H1 (cell line): ENCODE measurements around the gene SUSD5. TPM values are rescaled to one million over a fixed set of nuclear protein-coding genes. Genes with fewer than 3 reads are reported as not detected.
A peak's percentile ranks its signal among the peaks of the same experiment; 100 is the strongest.

Source experiments
- CTCF ChIA-PET: fragments of 300-600 bp; sonication (Branson Sonifier 250); formaldehyde crosslinking; loops from one replicate; lab custom pipeline; 2021; ENCODE audit not compliant: partially characterized antibody; lab: Charles Lee
- POLR2A ChIA-PET: fragments of 300-600 bp; sonication (Branson Sonifier 250); formaldehyde crosslinking; loops from one replicate; lab custom pipeline; 2021; ENCODE audit warnings: inconsistent platforms; ENCODE audit not compliant: partially characterized antibody; lab: Charles Lee
- DNase-seq, 2 experiments: peaks; one replicate each; pipeline versions ENCODE4 v3.0.0 to v3.0.0-alpha.2; 2010 to 2022; ENCODE audit warnings: low spot score in 2 of 2, low read depth in 1 of 2, mixed read lengths in 1 of 2
- FAIRE-seq: peaks from 2 replicates; lab custom pipeline; 2011; peaks lifted over from hg19 to GRCh38; lab: Jason Lieb, UNC
- H2AFZ ChIP-seq: 2 replicates; pipeline ENCODE4 v1.8.1; 2012; ENCODE audit warnings: low read length, inconsistent platforms
- H2AK5ac ChIP-seq: 2 replicates; pipeline ENCODE4 v1.6.1; 2013; ENCODE audit warnings: low read depth, low read length
- H2BK120ac ChIP-seq: replicated peaks from 2 replicates; pipeline ENCODE3; 2013; ENCODE audit warnings: low read depth, low read length, inconsistent platforms
- H2BK12ac ChIP-seq: 2 replicates; pipeline ENCODE4 v1.6.1; 2013; ENCODE audit warnings: low read depth, low read length
- H2BK15ac ChIP-seq: 2 replicates; pipeline ENCODE4 v1.6.1; 2013; ENCODE audit warnings: low read length
- H2BK20ac ChIP-seq: 2 replicates; pipeline ENCODE4 v1.6.1; 2013; ENCODE audit warnings: low read length
- H2BK5ac ChIP-seq: 2 replicates; pipeline ENCODE4 v1.6.1; 2013; ENCODE audit warnings: low read depth, low read length
- H3K14ac ChIP-seq: 2 replicates; pipeline ENCODE4 v1.6.1; 2013; ENCODE audit warnings: inconsistent platforms; ENCODE audit not compliant: insufficient read length
- H3K18ac ChIP-seq: 2 replicates; pipeline ENCODE4 v1.6.1; 2013; ENCODE audit warnings: low read length; ENCODE audit errors: extremely low read depth
- H3K23ac ChIP-seq: 2 replicates; pipeline ENCODE4 v1.6.1; 2013; ENCODE audit warnings: inconsistent platforms; ENCODE audit not compliant: insufficient read length
- H3K23me2 ChIP-seq: 2 replicates; pipeline ENCODE4 v1.6.1; 2013; ENCODE audit warnings: low read depth, low read length
- H3K27ac ChIP-seq: 2 replicates; pipeline ENCODE4 v1.6.1; 2011; ENCODE audit warnings: low read depth, low read length, inconsistent platforms
- H3K27me3 ChIP-seq, 4 experiments: replicated peaks in 1 of 4; 1 replicate in 1 of 4; 2 replicates in 3 of 4; pipeline versions ENCODE4 v1.6.1 to v1.8.1; 2011 to 2013; ENCODE audit warnings: low read length in 3 of 4, mild to moderate bottlenecking in 3 of 4, inconsistent platforms in 2 of 4, mixed read lengths in 2 of 4, moderate library complexity in 1 of 4; ENCODE audit not compliant: control insufficient read depth in 3 of 4, insufficient read depth in 3 of 4; ENCODE audit errors: extremely low read depth in 1 of 4
- H3K36me3 ChIP-seq, 4 experiments: 2 replicates each; pipeline versions ENCODE4 v1.6.1 to v1.8.1; 2011 to 2013; ENCODE audit warnings: mild to moderate bottlenecking in 4 of 4, low read length in 3 of 4, moderate library complexity in 2 of 4, control low read depth in 1 of 4, inconsistent platforms in 1 of 4; ENCODE audit not compliant: insufficient read depth in 4 of 4, control insufficient read depth in 2 of 4
- H3K4ac ChIP-seq: replicated peaks from 2 replicates; pipeline ENCODE3; 2013; ENCODE audit warnings: low read length, low read depth, mixed read lengths, inconsistent platforms; ENCODE audit not compliant: insufficient read length
- H3K4me1 ChIP-seq, 4 experiments: replicated peaks in 1 of 4; 1 replicate in 1 of 4; 2 replicates in 3 of 4; pipeline versions ENCODE4 v1.6.1 to v1.8.1; 2011 to 2013; ENCODE audit warnings: low read length in 3 of 4, inconsistent platforms in 2 of 4, mixed read lengths in 1 of 4; ENCODE audit not compliant: insufficient read depth in 4 of 4, control insufficient read depth in 3 of 4
- H3K4me2 ChIP-seq, 2 experiments: 2 replicates each; pipeline versions ENCODE4 v1.6.1 to v1.8.1; 2011 to 2013; ENCODE audit warnings: low read depth in 2 of 2, low read length in 2 of 2, control low read depth in 1 of 2, inconsistent platforms in 1 of 2, mild to moderate bottlenecking in 1 of 2; ENCODE audit not compliant: insufficient read depth in 1 of 2
- H3K4me3 ChIP-seq, 4 experiments: fragments of 200-600, 300-600 bp in 1 of 4; sonication (generic), shearing (Covaris generic), sonication (Bioruptor Twin) in 1 of 4; 2 replicates each; pipeline versions ENCODE4 v1.5.1 to v1.8.1; 2011 to 2016; ENCODE audit warnings: low read length in 4 of 4, low read depth in 3 of 4, control low read depth in 2 of 4, inconsistent platforms in 2 of 4, mild to moderate bottlenecking in 2 of 4, mixed read lengths in 1 of 4, moderate library complexity in 1 of 4; ENCODE audit not compliant: insufficient read depth in 2 of 4; ENCODE audit errors: extremely low read depth in 1 of 4
- H3K56ac ChIP-seq: replicated peaks from 2 replicates; pipeline ENCODE3; 2013; ENCODE audit warnings: low read depth, mild to moderate bottlenecking, mixed read lengths, low read length, inconsistent platforms; ENCODE audit not compliant: insufficient read length
- H3K79me1 ChIP-seq: 2 replicates; pipeline ENCODE4 v1.6.1; 2013; ENCODE audit warnings: low read depth, low read length, control low read depth
- H3K79me2 ChIP-seq, 2 experiments: 2 replicates each; pipeline versions ENCODE4 v1.6.1 to v1.8.1; 2012 to 2013; ENCODE audit warnings: low read length in 2 of 2, mild to moderate bottlenecking in 2 of 2, inconsistent platforms in 1 of 2; ENCODE audit not compliant: insufficient read depth in 2 of 2, control insufficient read depth in 1 of 2
- H3K9ac ChIP-seq, 4 experiments: replicated peaks in 1 of 4; 1 replicate in 1 of 4; 2 replicates in 3 of 4; pipeline versions ENCODE4 v1.6.1 to v1.8.1; 2011 to 2013; ENCODE audit warnings: low read depth in 3 of 4, low read length in 3 of 4, control low read depth in 2 of 4, mild to moderate bottlenecking in 2 of 4, moderate library complexity in 2 of 4, inconsistent platforms in 1 of 4; ENCODE audit errors: extremely low read depth in 1 of 4
- H3K9me3 ChIP-seq, 2 experiments: 2 replicates each; pipeline versions ENCODE4 v1.6.1 to v1.8.1; 2012 to 2013; ENCODE audit warnings: mild to moderate bottlenecking in 2 of 2, moderate library complexity in 2 of 2, control low read depth in 1 of 2, inconsistent platforms in 1 of 2, low read depth in 1 of 2, low read length in 1 of 2, mixed read lengths in 1 of 2; ENCODE audit not compliant: insufficient read depth in 2 of 2
- H4K20me1 ChIP-seq, 2 experiments: replicated peaks in 1 of 2; 2 replicates each; pipeline versions ENCODE3 to v1.8.1; 2011 to 2013; ENCODE audit warnings: inconsistent platforms in 2 of 2, low read length in 2 of 2, mild to moderate bottlenecking in 1 of 2; ENCODE audit not compliant: insufficient read depth in 2 of 2, control insufficient read depth in 1 of 2
- H4K5ac ChIP-seq: 2 replicates; pipeline ENCODE4 v1.6.1; 2013; ENCODE audit warnings: low read length, low read depth, mixed read lengths, inconsistent platforms; ENCODE audit not compliant: insufficient read length
- H4K8ac ChIP-seq: 2 replicates; pipeline ENCODE4 v1.8.0; 2013; ENCODE audit warnings: mild to moderate bottlenecking, moderate library complexity, low read length, inconsistent platforms; ENCODE audit not compliant: insufficient read depth; ENCODE audit errors: extremely low read depth
- H4K91ac ChIP-seq: replicated peaks from 2 replicates; pipeline ENCODE3; 2013; ENCODE audit warnings: low read length, mixed read lengths, inconsistent platforms; ENCODE audit not compliant: insufficient read length
- ASH2L ChIP-seq: fragments of 200-600, 300-600 bp; sonication (generic); IDR thresholded peaks from one replicate; pipeline ENCODE4 v1.7.1; 2017; ENCODE audit warnings: low read length
- BRCA1 ChIP-seq: IDR thresholded peaks from 2 replicates; pipeline ENCODE4 v1.6.1; 2012; ENCODE audit warnings: low read depth, low read length, improper control_type of control experiment
- CBX8 ChIP-seq: fragments of 300-800, 300-1000 bp; sonication (generic); IDR thresholded peaks from 2 replicates; pipeline ENCODE4 v1.7.1; 2016; ENCODE audit warnings: low read depth, low read length, borderline replicate concordance
- GTF2F1 ChIP-seq: IDR thresholded peaks from 2 replicates; pipeline ENCODE4 v1.6.1; 2012; ENCODE audit warnings: low read depth, low read length, improper control_type of control experiment, borderline replicate concordance
- NANOG ChIP-seq: IDR thresholded peaks from 2 replicates; pipeline ENCODE4 v1.6.1; 2011; ENCODE audit warnings: low read length, low read depth, mild to moderate bottlenecking, inconsistent platforms; ENCODE audit not compliant: insufficient read depth, poor library complexity, severe bottlenecking
- POLR2AphosphoS5 ChIP-seq: IDR thresholded peaks from 2 replicates; pipeline ENCODE4 v1.6.1; 2011; ENCODE audit warnings: low read depth, low read length
- POU5F1 ChIP-seq: IDR thresholded peaks from 2 replicates; pipeline ENCODE4 v1.6.1; 2011; ENCODE audit warnings: low read depth, mild to moderate bottlenecking, low read length, moderate library complexity
- SIN3A ChIP-seq, 2 experiments: IDR thresholded peaks in 1 of 2; conservative IDR thresholded peaks in 1 of 2; 2 replicates each; pipeline ENCODE4 v1.6.1; 2011 to 2012; ENCODE audit warnings: low read length in 2 of 2, improper control_type of control experiment in 1 of 2, low read depth in 1 of 2, mild to moderate bottlenecking in 1 of 2
- WGBS, 2 experiments: shearing (Covaris generic) in 1 of 2; methylation state at CpG; one replicate each; pipeline versions ENCODE4 v1.1.6 to v1.1.7; 2013 to 2015; ENCODE audit warnings: low lambda C conversion rate in 2 of 2, mixed read lengths in 2 of 2, inconsistent platforms in 1 of 2, low coverage in 1 of 2, missing lambda C conversion rate in 1 of 2; ENCODE audit not compliant: insufficient replicate concordance in 2 of 2, insufficient coverage in 1 of 2, insufficient read length in 1 of 2; ENCODE audit errors: extremely low coverage in 1 of 2, missing lambda C conversion rate in 1 of 2; 5-methylcytosine and 5-hydroxymethylcytosine counted together
- polyA plus RNA-seq, 7 experiments: library from polyadenylated mRNA; depleted of rRNA in 3 of 7; stranded (reverse) in 5 of 7; unstranded in 2 of 7; fragments of >200 nt in 5 of 7; fragments of 200-250 nt in 2 of 7; gene quantifications; 1 replicate in 5 of 7; 2 replicates in 1 of 7; 4 replicates in 1 of 7; pipeline versions ENCODE4 v1.2.1 to v1.2.3, GENCODE V29; 2011 to 2013; ENCODE audit warnings: missing spikeins in 2 of 7, mixed read lengths in 2 of 7
- total RNA-seq: library from RNA; stranded (reverse); fragmentation: NEBNext Ultra II Directional; extraction: Animal tissue kit (Norgen Biotek cat#: 25700); gene quantifications from 2 replicates; pipeline ENCODE4 v1.2.1, GENCODE V29; 2021
- TF ChIP-seq, protein P1 (sequence below): IDR thresholded peaks from 2 replicates; pipeline ENCODE4 v1.6.1; 2012; ENCODE audit warnings: inconsistent platforms

Gene SUSD5
- total and polyA plus RNA-seq, 2 of the 8 experiments (the other 6 are each of a cell fraction or from before 2014, with no cell fraction given), result 0.92 to 3.3 TPM

- POLR2A ChIA-PET, result interaction anchor here (0.8 kb wide), 1 partner anchor 46 kb away, joined by 3 read pairs; no protein-coding TSS in a partner anchor
- Histone ChIP-seq H3K4ac (no peak overlapping the region), H4K5ac (no peak overlapping the region), H3K23me2 (no peaks in the 10 kb centered on the region), H2BK12ac (no peak overlapping the region), H3K9me3 (no peaks in the 10 kb centered on the region), H4K20me1 (no peaks in the 10 kb centered on the region), H2BK5ac (no peak overlapping the region), H3K23ac (no peak overlapping the region), H2BK20ac (no peak overlapping the region), H4K8ac (no peak overlapping the region), H3K36me3 (no peaks in the 10 kb centered on the region), H2AK5ac (no peak overlapping the region), H3K18ac (no peak overlapping the region), H4K91ac (no peak overlapping the region), H2BK15ac (no peak overlapping the region), H3K4me2 (no peak overlapping the region), H2AFZ (0 out of 2 replicates have a peak overlapping the region, but pooled peaks have one; percentile 59), H3K4me3 (no peak overlapping the region), H2BK120ac (no peak overlapping the region), H3K56ac (no peak overlapping the region), H3K79me2 (no peaks in the 10 kb centered on the region), H3K27me3 (no peaks in the 10 kb centered on the region), H3K79me1 (no peaks in the 10 kb centered on the region), H3K14ac (no peak overlapping the region), H3K9ac (no peak overlapping the region), H3K4me1 (no peaks in the 10 kb centered on the region), H3K27ac (no peak overlapping the region)
- CTCF ChIA-PET, result no interaction called here
- WGBS, 2 experiments, result 87% methylated on average over 5 of the region's 5 CpGs; no CpG with 5 or more reads in 1 of the 2 experiments
- no peak for DNase-seq
- no peak for FAIRE-seq
- TF ChIP-seq ASH2L (no peak), POU5F1 (no peak), BRCA1 (no peak), SIN3A (conservative IDR thresholded peaks at IDR 0.05 in 1 of 2, IDR thresholded peaks at IDR 0.05 in 1 of 2; ENCODE audit: low read depth in 1 of 2, low read length in 2 of 2) (no peak), NANOG (no peak), CBX8 (no peak), POLR2AphosphoS5 (no peak), GTF2F1 (no peak)
- TF ChIP-seq, protein P1, sequence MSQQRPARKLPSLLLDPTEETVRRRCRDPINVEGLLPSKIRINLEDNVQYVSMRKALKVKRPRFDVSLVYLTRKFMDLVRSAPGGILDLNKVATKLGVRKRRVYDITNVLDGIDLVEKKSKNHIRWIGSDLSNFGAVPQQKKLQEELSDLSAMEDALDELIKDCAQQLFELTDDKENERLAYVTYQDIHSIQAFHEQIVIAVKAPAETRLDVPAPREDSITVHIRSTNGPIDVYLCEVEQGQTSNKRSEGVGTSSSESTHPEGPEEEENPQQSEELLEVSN, result peak; percentile 68
Observed at GRCh38 chr3:33231756-33232465, 13.3 kb upstream of the SUSD5 start.
